Stimulated activated CD4-positive, alpha-beta T cell treated with anti-CD3 and anti-CD28 coated beads, Interleukin-4, amount 100 ng/mL, for 4 hours (primary cell): ENCODE data around the gene BTD.
"Not testable (repeated sequence)": the region's sequence is repeated elsewhere in the genome, so short reads cannot be mapped to it uniquely, and the experiment has no call there.

Source experiments
- DNase-seq, 2 experiments: peaks; one replicate each; pipeline ENCODE4 v3.0.0-alpha.2; 2020

The BTD gene

GRCh38 chr3:15606434-15606891 lies 4.9 kb downstream of the BTD start:
- DNase-seq = no peak

GRCh38 chr3:15610082-15610759 lies 8.7 kb downstream of the BTD start:
- DNase-seq = no peak

GRCh38 chr3:15611018-15611417 lies 9.5 kb downstream of the BTD start:
- no peak for DNase-seq

- DNase-seq = no peak
Observed at GRCh38 chr3:15612001-15612400, 10.5 kb downstream of the BTD start.

GRCh38 chr3:15614958-15615357 lies 13.4 kb downstream of the BTD start:
- DNase-seq = no peak

GRCh38 chr3:15616053-15616452 lies 14.5 kb downstream of the BTD start:
- DNase-seq = no peak

GRCh38 chr3:15619659-15620464 lies 18.3 kb downstream of the BTD start:
- DNase-seq = not testable (repeated sequence)

- peak in 1 of 2 experiments; percentile 15 for DNase-seq
Observed at GRCh38 chr3:15623535-15624440, 22.2 kb downstream of the BTD start.

GRCh38 chr3:15628967-15629366 lies 27.4 kb downstream of the BTD start:
- DNase-seq = no peak

- DNase-seq = peak in 1 of 2 experiments; percentile 62
Observed at GRCh38 chr3:15629860-15630597, 28.5 kb downstream of the BTD start.

GRCh38 chr3:15630646-15631350 lies 29.3 kb downstream of the BTD start:
- DNase-seq = peak in 1 of 2 experiments; percentile 15

- no peak for DNase-seq
Observed at GRCh38 chr3:15631426-15632211, 30.1 kb downstream of the BTD start.

GRCh38 chr3:15632212-15632580 lies 30.7 kb downstream of the BTD start:
- no peak for DNase-seq

GRCh38 chr3:15633159-15633558 lies 31.6 kb downstream of the BTD start:
- DNase-seq = no peak

- no peak for DNase-seq
Observed at GRCh38 chr3:15633766-15634598, 32.4 kb downstream of the BTD start.

- DNase-seq = no peak
Observed at GRCh38 chr3:15634671-15635070, 33.1 kb downstream of the BTD start.

- DNase-seq = no peak
Observed at GRCh38 chr3:15635121-15635661, 33.6 kb downstream of the BTD start.

- peak in 1 of 2 experiments; percentile 10 for DNase-seq
Observed at GRCh38 chr3:15636028-15636709, 34.6 kb downstream of the BTD start.
